SH-SY5Y (cell line): Measurements from ENCODE around the gene STAMBPL1.

ENCODE experiments used
- GATA2 ChIP-seq: IDR thresholded peaks from 2 replicates; pipeline ENCODE4 v1.6.1; 2011; ENCODE audit warnings: mild to moderate bottlenecking, low read depth, low read length
- GATA3 ChIP-seq: IDR thresholded peaks from 2 replicates; pipeline ENCODE4 v1.6.1; 2011; ENCODE audit warnings: low read depth, mild to moderate bottlenecking, low read length, moderate library complexity

DNA sequence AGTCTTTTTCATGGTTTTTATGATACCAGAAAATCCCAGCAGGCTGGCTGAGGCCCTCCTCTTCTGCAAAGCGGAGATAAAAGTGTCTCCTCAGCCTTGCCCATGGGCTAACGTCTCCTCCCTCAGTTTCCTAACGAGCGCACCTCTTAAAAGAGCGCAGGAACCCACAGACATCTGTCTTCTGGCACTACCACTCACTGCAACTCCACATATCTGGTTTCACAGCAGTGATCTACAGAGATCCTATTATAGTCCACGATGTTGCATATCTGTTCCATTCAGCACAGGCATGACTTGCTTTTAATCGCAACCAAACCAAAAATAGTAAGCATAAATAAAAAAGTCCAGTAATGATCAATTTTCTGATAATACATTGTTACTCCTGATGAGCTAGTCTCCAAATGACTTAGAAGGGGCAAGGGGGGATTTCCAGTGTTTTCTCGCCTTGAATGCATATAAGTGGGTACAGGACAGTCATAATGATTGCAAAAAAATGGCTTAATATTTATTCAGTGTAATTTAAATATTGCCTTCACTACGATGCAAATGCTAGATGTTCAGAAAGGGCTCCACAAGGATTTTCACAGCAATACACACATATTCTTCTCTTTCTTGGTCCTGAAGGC lies 49.3 kb upstream of the STAMBPL1 start:
- no peak for TF ChIP-seq GATA2
- TF ChIP-seq GATA3, result no peak
